Vagina (tissue), 2 donors: ENCODE results near the gene NUDT6. TPM values are rescaled to one million over a fixed set of nuclear protein-coding genes. Genes with fewer than 3 reads are reported as not detected.

Experiments
- DNase-seq, 2 donors: peaks; one replicate each; pipeline ENCODE4 v3.0.0-alpha.2; 2017; ENCODE audit errors: extremely low spot score in 2 of 2
- H3K27ac ChIP-seq: fragments of 200-600 bp; sonication (generic); one replicate; pipeline ENCODE4 v1.5.1; 2019
- H3K27me3 ChIP-seq: fragments of 200-600 bp; sonication (generic); one replicate; pipeline ENCODE4 v1.5.1; 2019
- H3K36me3 ChIP-seq, 2 donors: fragments of 200-600 bp; sonication (generic); one replicate each; pipeline ENCODE4 v1.5.1; 2017 to 2019
- H3K4me1 ChIP-seq: fragments of 200-600 bp; sonication (generic); one replicate; pipeline ENCODE4 v1.5.1; 2019
- H3K4me3 ChIP-seq, 2 donors: fragments of 200-600 bp; sonication (generic); 1 replicate in 1 of 2; 2 replicates in 1 of 2; pipeline ENCODE4 v1.5.1; 2016 to 2019
- H3K9me3 ChIP-seq: fragments of 200-600 bp; sonication (generic); one replicate; pipeline ENCODE4 v1.5.1; 2019
- CTCF ChIP-seq, 3 experiments: fragments of 450-650 bp in 2 of 3; fragments of 200-600 bp in 1 of 3; sonication (generic) in 1 of 3; IDR thresholded peaks; one replicate each; pipeline ENCODE4 v1.5.1; 2017 to 2019; ENCODE audit warnings: antibody characterized with exemption in 3 of 3, mild to moderate bottlenecking in 2 of 3, moderate library complexity in 2 of 3
- POLR2A ChIP-seq, 2 donors: fragments of 450-650 bp; IDR thresholded peaks; one replicate each; pipeline ENCODE4 v1.6.1; 2017; ENCODE audit warnings: antibody characterized with exemption in 2 of 2, mild to moderate bottlenecking in 2 of 2, moderate library complexity in 2 of 2
- POLR2AphosphoS5 ChIP-seq, 2 donors: sonication (generic); formaldehyde crosslinking; IDR thresholded peaks; one replicate each; pipeline ENCODE4 v1.9.0; 2017; ENCODE audit warnings: antibody characterized with exemption in 2 of 2, mild to moderate bottlenecking in 2 of 2, low read depth in 1 of 2; ENCODE audit not compliant: insufficient read depth in 1 of 2
- intact Hi-C: fragments of 100-400 bp; cut with DNase I; formaldehyde crosslinking; loops from one replicate; pipeline ENCODE4 v1.15.1; 2023
- total RNA-seq: library from RNA; depleted of rRNA; stranded (reverse); fragments of >200 nt; gene quantifications from one replicate; pipeline ENCODE4 v1.2.3, GENCODE V29; 2016

The NUDT6 gene
- total RNA-seq, 1 donor from 2014 or later, result 3.2 TPM

GRCh38 chr4:122865425-122865824 lies 57.0 kb downstream of the NUDT6 start:
- intact Hi-C loops, result no loop called here
- H3K9me3 ChIP-seq, result no peaks in the 10 kb centered on the region
- no peak for TF ChIP-seq POLR2AphosphoS5 (IDR thresholded peaks at IDR 0.05; ENCODE audit: insufficient read depth in 1 of 2, low read depth in 1 of 2)
- TF ChIP-seq CTCF (IDR thresholded peaks at IDR 0.05), result no peak
- TF ChIP-seq POLR2A (IDR thresholded peaks at IDR 0.05), result no peak
- DNase-seq, result no peak
- no peaks in the 10 kb centered on the region for H3K27me3 ChIP-seq
- no peaks in the 10 kb centered on the region for H3K36me3 ChIP-seq
- H3K27ac ChIP-seq, result no peak overlapping the region
- peaks cover 9% of the 10 kb centered on the region for H3K4me1 ChIP-seq
- no peak overlapping the region for H3K4me3 ChIP-seq

GRCh38 chr4:122863639-122864038 lies 58.8 kb downstream of the NUDT6 start:
- no peaks in the 10 kb centered on the region for H3K9me3 ChIP-seq
- intact Hi-C loops, result no loop called here
- H3K4me3 ChIP-seq, result no peak overlapping the region
- H3K27me3 ChIP-seq, result no peaks in the 10 kb centered on the region
- no peaks in the 10 kb centered on the region for H3K36me3 ChIP-seq
- H3K27ac ChIP-seq, result no peak overlapping the region
- peaks cover 15% of the 10 kb centered on the region for H3K4me1 ChIP-seq
- no peak for DNase-seq
- TF ChIP-seq POLR2A (IDR thresholded peaks at IDR 0.05) (no peak), POLR2AphosphoS5 (IDR thresholded peaks at IDR 0.05; ENCODE audit: insufficient read depth in 1 of 2, low read depth in 1 of 2) (no peak), CTCF (IDR thresholded peaks at IDR 0.05) (no peak)

- H3K36me3 ChIP-seq, result no peaks in the 10 kb centered on the region
- peaks cover 24% of the 10 kb centered on the region for H3K4me1 ChIP-seq
- intact Hi-C loops, result no loop called here
- no peaks in the 10 kb centered on the region for H3K27me3 ChIP-seq
- no peak overlapping the region for H3K27ac ChIP-seq
- no peaks in the 10 kb centered on the region for H3K9me3 ChIP-seq
- DNase-seq, result no peak
- H3K4me3 ChIP-seq, result no peak overlapping the region
- TF ChIP-seq CTCF (IDR thresholded peaks at IDR 0.05), result no peak
- TF ChIP-seq POLR2AphosphoS5 (IDR thresholded peaks at IDR 0.05; ENCODE audit: insufficient read depth in 1 of 2, low read depth in 1 of 2), result no peak
- no peak for TF ChIP-seq POLR2A (IDR thresholded peaks at IDR 0.05)
Measured at GRCh38 chr4:122861172-122861943, 61.0 kb downstream of the NUDT6 start.

DNA sequence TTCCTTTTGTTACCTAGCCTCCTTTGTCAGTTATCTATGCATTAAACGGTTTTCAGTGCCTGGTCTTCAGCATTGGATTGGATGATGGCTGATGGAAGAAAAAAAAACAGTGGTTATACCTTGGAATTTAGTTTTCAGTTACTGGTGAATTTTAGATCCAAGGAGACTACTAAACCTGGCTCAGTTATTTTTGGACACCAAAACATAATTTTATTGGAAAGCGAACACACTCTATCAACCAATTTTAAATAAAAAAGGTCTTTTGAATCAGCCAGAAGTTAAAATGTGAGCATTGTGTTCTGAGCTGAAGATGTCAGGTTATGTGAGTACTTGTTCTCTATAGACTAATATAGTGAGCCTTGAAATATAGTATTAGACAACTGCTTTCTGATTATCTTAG lies 63.7 kb downstream of the NUDT6 start:
- Histone ChIP-seq H3K36me3 (no peaks in the 10 kb centered on the region), H3K9me3 (no peaks in the 10 kb centered on the region), H3K27ac (no peak overlapping the region), H3K27me3 (no peaks in the 10 kb centered on the region), H3K4me1 (peaks cover 39% of the 10 kb centered on the region), H3K4me3 (no peak overlapping the region)
- DNase-seq, result no peak
- intact Hi-C loops, result no loop called here
- no peak for TF ChIP-seq POLR2A (IDR thresholded peaks at IDR 0.05)
- no peak for TF ChIP-seq CTCF (IDR thresholded peaks at IDR 0.05)
- TF ChIP-seq POLR2AphosphoS5 (IDR thresholded peaks at IDR 0.05; ENCODE audit: insufficient read depth in 1 of 2, low read depth in 1 of 2), result no peak

DNA sequence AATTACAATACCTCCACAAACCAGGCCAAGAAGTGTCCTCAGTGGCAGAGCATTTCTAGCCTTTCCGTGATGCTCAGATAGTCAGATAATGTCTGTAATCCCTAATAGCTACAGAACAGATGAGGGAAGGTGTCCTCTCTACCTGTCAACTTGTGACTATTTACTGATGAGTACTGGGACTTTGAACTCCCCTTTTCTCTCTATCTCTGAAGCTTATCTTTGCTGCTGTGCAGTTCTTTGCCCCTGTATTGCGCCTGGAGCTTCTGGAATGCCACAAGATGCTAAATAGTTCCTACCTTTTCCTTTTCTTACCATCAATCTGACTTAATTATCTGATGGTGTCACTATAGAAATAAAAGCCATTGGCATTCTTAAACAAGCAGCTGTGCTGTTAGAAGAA lies 65.2 kb downstream of the NUDT6 start:
- Histone ChIP-seq H3K4me1 (peaks cover 42% of the 10 kb centered on the region), H3K36me3 (no peaks in the 10 kb centered on the region), H3K4me3 (no peak overlapping the region), H3K27me3 (no peaks in the 10 kb centered on the region), H3K27ac (no peak overlapping the region), H3K9me3 (no peaks in the 10 kb centered on the region)
- TF ChIP-seq CTCF (IDR thresholded peaks at IDR 0.05), result no peak
- no peak for TF ChIP-seq POLR2A (IDR thresholded peaks at IDR 0.05)
- no peak for TF ChIP-seq POLR2AphosphoS5 (IDR thresholded peaks at IDR 0.05; ENCODE audit: insufficient read depth in 1 of 2, low read depth in 1 of 2)
- DNase-seq, result no peak
- intact Hi-C loops, result no loop called here
